Putamen (tissue), 1 donor: ENCODE measurements around the gene PILRA.
"Not testable (repeated sequence)": the region's sequence is repeated elsewhere in the genome, so short reads cannot be mapped to it uniquely, and the experiment has no call there.

Source experiments
- DNase-seq: peaks from one replicate; pipeline ENCODE4 v3.0.0-alpha.2; 2016; ENCODE audit warnings: low spot score

The PILRA gene

DNA sequence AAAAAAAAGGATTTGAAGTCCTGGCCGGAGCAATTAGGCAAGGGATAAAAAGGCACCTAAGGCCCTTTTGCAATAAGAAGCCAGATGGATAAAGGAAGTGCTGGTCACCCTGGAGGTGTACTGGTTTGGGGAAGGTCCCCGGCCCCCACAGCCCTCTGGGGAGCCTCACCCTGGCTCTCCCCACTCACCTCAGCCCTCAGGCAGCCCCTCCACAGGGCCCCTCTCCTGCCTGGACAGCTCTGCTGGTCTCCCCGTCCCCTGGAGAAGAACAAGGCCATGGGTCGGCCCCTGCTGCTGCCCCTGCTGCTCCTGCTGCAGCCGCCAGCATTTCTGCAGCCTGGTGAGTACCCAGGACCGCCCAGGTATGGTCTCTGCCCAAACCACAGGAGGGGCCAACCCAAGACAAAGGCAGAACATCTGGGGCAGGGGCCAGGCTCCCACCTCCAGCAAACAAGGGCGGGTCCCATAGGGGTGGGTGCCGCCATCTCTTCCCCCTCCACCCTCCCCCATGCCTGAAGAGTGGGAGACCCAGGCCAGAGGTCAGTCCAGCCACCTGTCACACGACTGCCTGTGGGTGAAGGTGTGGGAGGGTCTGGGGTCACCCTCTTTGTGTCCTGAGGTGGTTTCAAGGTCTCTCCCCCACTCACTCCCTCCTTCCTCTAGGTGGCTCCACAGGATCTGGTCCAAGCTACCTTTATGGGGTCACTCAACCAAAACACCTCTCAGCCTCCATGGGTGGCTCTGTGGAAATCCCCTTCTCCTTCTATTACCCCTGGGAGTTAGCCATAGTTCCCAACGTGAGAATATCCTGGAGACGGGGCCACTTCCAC, 15.0 kb upstream of the PILRA start, which contains the start of gene PILRB:
Gene PILRB (plus strand): TSS at position 91 of the 830 bp plus-strand sequence. CDS start 186 bp downstream, at position 277.
- DNase-seq, result no peak

DNA sequence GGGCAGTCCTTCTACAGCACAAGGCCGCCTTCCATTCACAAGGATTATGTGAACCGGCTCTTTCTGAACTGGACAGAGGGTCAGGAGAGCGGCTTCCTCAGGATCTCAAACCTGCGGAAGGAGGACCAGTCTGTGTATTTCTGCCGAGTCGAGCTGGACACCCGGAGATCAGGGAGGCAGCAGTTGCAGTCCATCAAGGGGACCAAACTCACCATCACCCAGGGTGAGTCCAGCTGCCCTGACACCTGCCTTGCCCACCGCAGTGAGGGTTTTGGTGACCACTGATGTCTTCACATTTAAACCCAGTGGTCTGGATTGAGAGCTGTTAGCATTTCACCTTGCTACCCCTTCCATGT, 14.5 kb upstream of the PILRA start:
- no peak for DNase-seq

DNA sequence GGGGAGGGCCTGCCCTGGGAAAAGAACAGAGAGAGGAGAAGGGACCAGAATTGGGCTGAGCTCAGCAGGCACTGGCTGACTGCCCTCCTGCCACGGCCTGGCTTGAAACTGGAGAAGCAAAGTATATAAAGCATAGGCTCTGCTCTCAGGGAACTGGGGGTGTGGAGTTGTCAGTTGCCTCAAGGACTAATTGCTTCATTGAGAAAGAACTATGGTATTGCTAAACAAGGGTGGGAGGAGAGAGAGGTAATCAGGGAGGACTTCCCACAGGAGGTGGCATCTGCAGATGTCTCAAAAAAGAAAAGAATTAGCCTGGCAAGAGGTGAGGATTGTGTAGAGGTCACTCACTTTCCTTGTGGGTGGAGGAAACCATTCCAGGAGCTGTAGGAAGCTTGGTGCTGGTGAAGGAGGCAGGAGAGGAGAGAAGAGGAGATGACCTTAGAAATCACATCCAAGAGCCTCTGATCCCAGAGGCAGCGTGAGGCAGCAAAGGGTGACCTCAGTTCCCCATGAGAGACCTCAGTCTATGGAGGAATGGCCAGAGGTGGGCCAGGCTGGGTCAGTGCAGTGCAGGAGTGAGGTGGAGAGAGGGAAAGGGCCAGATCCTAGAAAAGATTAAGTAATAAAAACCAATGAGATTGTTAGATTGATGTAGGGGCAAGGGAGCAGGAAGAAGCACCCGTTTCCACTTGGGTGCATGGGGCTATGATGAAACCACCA, 13.0 kb upstream of the PILRA start:
- no peak for DNase-seq

DNA sequence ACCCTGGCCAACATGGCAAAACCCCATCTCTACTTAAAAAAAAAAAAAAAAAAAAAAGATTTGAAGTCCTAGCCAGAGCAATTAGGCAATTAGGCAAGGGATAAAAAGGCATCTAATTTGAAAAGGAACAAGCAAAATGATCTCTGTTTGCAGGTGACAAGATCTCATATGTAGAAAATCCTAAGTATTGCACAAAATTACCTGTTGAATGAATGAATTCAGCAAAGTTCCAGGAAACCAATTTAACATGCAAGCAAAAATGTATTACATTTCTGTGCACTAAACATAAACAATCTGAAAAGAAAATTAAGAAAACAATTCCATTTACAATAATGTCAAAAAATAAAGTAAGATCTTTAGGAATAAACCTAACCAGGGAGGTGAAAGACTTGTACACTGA, 10.2 kb upstream of the PILRA start:
- DNase-seq, result no peak

DNA sequence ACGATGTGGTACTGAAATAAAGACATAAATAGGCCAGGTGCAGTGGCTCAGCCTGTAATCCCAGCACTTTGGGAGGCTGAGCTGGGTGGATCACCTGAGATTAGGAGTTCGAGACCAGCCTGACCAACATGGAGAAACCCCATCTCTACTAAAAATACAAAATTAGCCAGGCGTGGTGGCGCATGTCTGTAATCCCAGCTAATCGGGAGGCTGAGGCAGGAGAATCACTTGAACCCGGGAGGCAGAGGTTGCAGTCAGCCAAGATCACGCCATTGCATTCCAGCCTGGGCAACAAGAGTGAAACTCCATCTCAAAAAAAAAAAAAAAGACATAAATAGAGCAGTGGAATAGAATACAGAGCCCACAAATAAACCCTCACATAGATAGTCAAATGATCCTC, 9.5 kb upstream of the PILRA start:
- DNase-seq, result not testable (repeated sequence)

DNA sequence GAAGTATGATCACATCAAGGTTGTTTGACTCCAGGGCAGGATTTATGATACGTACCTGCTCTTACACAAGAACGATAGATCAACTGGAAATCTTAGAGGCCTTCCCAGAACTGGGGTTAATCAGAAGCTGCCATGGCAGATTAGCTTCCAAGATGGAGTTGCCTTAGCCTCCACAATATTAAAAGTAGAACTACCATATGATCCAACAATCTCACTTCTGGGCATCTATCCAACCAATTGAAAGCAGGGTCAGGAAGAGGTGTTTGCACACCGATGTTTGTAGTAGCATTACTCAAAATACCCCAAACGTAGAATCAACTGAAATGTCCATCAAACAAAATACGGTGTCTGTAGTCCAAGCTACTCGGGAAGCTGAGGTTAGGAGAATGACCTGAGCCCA, 8.8 kb upstream of the PILRA start:
- no peak for DNase-seq

DNA sequence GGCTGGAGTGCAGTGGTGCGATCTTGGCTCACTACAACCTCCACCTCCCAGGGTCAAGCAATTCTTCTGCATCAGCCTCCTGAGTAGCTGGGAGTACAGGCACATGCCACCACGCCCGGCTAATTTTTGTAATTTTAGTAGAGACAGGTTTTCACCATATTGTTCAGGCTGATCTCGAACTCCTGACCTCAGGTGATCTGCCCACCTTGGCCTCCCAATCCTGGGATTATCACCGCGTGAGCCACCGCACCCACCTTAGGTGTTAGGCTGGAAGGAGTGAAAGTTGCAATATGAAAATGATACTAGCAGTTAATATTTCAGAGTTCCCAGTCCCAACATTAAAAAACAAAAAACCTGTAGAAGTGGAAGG, 7.3 kb upstream of the PILRA start:
- not testable (repeated sequence) for DNase-seq

DNA sequence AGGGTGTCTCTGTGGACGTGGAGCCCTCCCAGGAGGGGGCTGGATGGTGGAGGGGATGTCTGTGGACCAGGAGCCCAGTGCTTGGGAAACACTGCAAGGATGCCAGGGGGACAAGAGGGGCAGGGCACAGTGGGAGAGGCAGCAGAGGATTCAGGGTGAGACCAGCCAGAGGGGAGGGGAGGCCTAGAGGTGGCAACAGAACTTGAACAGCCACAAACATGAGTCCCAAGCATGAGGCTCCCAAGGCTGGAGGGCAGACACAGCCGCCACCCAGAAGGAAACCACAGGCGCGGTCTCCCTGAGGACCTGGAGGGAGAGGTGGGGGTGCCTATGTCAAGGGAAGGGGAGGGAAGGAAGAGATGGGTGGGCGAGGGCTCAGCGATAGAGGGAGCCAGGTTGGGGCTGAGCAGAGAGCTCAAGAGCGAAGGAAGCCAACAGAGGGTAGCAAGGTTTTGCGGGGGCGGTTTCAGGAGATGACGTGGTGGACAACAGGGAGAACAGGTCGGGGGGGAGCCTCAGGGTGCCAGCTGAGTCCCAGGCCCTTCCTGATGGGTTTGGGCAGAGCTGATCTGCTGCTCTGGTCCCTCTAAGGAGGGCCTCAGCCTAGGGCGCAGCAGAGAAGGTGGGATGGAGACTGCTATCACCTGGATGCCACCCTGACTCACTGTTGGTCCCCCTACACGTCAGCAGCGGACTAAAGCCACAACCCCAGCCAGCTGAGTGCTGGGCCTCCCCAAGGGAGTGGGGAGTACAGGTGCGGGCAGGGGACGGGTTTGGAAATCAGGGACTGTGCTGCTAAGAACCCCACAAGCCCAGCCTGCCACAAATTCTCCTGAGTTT, 6.7 kb upstream of the PILRA start:
- DNase-seq, result no peak

DNA sequence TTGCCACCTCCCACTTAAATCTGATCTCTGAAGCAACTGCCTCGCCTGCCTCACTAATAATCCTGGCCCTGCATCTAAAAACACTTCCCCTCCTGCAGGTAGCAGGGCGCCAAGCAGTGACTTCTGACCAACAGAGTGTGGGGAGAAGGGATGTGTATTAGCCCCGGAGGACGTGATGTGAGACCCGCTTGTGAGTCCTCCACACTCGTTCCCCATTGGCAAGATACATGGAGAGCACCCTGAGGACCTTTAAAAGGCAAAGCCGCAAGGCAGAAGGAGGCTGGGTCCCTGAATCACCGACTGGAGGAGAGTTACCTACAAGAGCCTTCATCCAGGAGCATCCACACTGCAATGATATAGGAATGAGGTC, 6.1 kb upstream of the PILRA start:
- no peak for DNase-seq

DNA sequence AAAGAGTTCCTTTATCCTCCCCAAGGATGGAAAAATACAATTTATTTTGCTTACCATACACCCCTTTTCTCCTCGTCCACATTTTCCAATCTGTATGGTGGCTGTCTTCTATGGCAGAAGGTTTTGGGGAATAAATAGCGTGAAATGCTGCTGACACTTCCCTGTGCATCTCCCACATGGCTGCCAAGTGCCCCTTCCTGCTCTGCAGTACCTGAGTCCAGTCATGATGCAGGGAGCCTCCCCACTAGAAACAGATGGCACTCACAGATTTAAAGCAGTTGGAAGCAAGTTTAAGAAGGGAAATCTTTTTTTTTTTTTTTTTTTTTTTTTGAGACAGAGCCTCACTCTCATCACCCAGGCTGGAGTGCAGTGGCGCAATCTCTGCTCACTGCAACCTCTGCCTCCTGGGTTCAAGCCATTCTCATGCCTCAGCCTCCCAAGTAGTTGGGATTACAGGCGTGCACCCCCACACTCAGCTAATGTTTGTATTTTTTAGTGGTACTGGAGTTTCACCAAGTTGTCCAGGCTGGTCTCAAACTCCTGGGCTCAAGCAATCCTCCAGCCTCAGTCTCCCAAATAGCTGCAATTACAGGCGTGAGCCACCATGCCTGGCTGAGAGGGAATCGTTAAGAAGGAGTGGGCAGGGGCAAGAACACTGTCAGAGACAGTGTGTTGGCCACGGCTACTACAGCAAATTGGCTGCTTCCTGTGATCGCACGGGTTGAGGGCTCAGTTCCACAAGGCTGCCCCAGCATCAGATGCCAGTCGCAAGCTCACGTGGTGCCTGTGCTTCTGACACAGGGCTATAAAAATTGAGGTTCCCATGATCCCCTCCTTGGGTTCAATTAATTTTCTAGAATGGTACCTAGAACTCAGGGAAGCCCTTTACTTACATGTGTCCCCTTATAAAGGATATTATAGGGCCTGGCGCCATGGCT, 5.3 kb upstream of the PILRA start:
- DNase-seq, result no peak

DNA sequence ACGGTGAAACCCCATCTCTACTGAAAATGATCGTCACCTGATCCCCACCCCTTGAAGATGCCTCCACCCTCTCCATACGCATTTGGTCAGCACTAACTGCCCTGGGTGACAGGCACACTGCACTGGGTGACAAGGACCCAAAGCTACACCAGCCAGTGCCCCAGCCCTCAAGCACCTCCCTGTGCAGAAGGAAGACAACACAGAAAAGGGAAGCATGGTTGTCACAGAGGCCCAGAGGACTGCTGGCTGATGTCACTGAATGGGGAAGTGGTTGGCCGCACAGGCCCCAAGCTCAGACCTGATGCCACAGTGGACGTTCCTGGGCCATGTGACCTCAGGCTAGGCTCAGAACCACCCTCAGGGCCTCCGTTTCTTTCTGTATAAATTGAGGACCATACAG, 4.2 kb upstream of the PILRA start:
- DNase-seq, result peak; percentile 42

DNA sequence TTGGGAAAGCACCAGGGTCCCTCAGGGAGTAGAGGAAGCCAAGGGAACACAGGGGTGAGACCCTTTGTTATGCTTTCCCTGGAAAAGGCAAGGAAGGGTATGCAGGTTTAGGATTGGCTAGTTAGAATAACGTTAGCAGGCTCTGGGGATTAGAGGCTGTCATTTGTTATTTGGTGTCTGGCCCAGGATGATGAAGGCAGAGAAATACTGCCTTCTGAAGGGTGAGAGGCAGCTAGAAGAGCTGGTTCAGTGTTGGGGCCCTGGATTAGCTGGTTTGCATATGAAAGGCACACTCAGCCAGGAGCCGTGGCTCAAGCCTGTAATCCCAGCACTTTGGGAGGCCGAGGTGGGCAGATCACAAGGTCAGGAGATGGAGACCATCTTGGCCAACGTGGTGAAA, 3.0 kb upstream of the PILRA start:
- no peak for DNase-seq

DNA sequence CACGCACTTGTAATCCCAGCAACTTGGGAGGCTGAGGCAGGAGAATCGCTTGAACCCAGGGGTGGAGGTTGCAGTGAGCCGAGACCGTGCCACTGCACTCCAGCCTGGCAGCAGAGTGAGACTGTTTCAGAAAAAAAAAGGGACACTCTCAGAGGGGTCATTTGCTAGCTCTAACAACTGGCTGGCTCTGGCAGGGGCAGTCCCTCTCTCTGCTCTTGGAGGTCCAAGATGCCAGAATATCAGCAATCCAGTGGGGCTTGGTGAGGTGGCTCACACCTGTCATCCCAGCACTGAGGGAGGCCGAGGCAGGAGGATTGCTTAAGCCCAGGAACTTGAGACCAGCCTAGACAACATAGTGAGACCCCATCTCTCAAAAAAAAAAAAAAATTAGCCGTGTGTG, 2.5 kb upstream of the PILRA start:
- DNase-seq, result no peak

DNA sequence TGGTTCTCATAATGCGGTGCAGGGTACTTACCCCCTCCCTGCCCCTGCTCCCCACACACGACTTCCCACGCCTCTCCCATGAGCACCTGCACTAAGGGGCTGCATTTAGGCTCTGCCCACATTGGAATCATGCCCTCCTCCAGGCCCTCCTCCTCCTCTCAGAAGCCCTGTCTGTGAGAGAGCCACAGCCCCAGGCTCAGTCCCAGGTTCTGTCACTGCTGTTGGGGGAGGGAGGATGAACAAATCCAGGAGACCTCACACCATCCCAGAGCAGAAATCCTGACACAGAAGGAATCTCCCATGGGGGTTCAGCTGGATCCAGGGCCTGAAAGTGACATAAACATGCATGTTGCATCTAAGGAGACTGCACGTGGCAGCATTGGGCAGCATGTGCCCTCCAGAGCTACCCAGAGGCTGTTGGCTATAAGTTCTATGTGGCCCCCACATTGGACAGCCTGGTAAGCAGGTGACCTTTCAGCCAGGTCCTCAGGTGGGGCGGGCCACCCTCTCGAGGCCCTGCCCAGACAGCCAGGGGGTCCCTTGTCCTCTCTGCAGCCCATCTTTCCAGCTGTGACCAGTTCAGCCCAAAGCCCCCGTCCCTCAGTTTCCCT, 1.6 kb upstream of the PILRA start:
- no peak for DNase-seq

DNA sequence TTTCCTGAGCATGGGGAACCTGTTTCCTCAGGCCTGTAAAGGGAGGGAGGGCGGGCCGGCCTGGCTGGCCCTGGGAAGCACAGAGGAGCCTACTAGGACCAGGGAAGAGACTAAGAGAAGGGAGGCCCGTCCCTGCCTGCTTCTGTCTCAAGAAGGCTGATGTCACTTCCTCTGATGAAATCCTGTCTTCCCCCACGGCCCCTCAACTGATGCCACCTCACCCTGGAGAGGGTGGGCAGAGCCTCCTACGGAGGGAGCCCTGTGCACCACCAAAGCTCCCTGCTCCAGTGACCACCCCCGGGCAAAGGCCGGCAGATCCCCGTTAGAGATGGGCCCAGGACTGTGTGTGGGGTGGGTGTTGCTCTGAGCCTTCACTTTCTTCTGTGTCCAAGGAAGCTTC, 1.0 kb upstream of the PILRA start:
- DNase-seq, result no peak

DNA sequence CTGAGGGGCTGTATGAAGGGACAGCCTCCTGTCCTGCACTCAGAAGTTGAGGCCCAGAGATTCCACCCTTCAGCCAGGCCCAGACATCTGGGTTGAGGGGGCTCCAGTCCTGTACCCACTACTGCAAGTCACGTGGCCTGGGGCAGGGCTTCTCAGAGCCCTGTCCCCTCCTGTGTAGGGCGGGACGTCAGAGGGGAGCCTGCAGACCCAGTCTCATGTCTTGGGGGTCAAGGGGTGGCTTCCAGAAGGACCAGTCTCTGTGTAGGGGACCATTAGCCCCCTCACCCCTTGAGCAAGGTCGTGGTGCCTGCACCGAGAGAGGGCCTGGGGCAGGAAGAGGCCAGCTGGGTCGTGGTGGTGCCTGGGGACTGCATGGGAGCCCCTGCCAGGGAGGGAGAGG, 593 bp upstream of the PILRA start:
- DNase-seq, result no peak

DNA sequence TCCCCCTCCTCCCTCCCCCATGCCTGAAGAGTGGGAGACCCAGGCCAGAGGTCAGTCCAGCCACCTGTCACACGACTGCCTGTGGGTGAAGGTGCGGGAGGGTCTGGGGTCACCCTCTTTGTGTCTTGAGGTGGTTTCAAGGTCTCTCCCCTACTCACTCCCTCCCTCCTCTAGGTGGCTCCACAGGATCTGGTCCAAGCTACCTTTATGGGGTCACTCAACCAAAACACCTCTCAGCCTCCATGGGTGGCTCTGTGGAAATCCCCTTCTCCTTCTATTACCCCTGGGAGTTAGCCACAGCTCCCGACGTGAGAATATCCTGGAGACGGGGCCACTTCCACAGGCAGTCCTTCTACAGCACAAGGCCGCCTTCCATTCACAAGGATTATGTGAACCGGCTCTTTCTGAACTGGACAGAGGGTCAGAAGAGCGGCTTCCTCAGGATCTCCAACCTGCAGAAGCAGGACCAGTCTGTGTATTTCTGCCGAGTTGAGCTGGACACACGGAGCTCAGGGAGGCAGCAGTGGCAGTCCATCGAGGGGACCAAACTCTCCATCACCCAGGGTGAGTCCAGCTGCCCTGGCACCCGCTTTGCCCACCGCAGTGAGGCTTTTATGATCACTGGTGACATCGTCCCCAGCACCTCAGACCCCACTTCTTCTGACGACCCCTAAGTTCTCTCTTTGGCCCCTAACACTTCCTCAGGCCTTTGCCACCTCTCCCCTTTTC, 747 bp downstream of the PILRA start:
- DNase-seq, result not testable (repeated sequence)

DNA sequence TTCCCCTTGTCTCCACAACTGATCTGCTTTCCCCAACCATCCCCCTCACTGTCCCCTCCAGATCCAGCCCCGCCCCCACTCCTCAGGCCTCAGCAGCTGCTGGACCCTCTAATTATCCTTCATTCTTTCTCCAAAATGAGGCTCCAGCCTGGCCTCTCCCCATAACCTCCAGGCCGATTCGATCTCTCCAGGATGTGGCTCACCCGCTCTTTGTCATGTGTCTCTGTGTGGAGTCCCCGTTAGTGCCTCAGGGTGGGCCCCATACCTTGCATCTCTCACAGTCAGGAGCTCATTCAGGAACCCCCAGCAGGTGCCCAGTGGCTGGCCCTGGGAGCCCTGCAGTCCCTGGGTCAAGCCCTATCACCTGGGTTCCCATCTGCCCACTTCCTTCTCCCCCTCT, 1.3 kb downstream of the PILRA start:
- no peak for DNase-seq

DNA sequence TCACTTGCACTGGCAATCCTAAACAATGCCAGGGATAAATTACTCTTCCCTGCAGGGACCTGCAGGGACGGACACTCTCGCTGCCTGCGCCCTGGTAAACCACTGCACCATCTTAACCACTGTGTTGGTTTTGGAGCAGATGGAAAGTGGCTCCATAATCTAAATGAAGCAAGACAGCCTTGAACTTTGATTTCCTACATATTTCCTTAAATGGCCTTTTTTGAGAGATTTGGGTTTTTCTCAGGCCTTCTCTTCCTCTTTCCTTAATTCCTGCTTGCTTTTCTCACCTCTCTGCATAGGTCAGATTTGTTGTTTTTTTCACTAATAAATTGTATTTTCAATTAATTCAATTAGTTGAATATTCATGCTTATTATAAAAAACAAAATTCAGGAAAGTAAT, 2.8 kb downstream of the PILRA start:
- no peak for DNase-seq

DNA sequence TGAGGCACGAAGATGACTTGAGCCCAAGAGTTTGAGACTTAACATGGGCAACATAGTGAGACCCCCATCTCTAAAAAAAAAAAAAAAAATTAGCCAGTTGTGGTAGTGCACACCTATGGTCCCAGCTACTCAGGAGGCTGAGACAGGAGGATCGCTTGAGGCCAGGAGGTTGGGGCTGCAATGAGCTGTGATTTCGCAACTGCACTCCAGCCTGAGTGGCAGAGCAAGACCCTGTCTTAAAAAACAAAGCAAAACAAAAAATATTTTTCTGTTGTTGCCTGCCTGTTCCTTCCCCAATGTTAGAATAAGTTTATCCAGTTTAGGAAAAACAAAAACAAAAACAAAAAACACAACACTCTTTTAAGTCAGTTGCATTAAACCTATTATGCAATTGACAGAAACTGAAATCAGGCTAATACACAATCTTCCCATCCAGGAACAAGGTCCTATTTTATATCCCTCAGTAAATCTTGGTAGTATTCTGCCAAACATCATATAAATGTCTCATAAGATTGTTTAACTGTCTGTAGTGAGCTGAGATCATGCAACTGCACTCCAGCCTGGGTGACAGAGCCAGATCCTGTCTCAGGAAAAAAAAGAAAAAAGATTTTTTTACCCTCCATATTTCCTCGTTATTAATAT, 4.9 kb downstream of the PILRA start:
- no peak for DNase-seq
